ENCODE results near the gene SUCO. TPM values are rescaled to one million over a fixed set of nuclear protein-coding genes. Genes with fewer than 3 reads are reported as not detected.

The SUCO gene
- total and polyA plus RNA-seq, 2 of the 4 experiments (the other 2 are of a cell fraction): 11.4 to 21.5 TPM

Small RNA genes within 50 kb of the gene (microRNA-seq; reads per million reads assigned to microRNA genes)
- not detected for gene RNU6-693P (ENCODE audit: insufficient read depth, insufficient read length)

Small RNA genes within 50 kb of the gene (small RNA-seq; reads per million reads assigned to genes)
- 0 reads per million in 5 experiments for gene RNU6-693P

Other genes with a start within 250 kb of the SUCO start
- gene C1orf105, start 112.5 kb upstream of the SUCO start, total RNA-seq (2012; rRNA removed): not detected in 2 replicates
- not detected in 2 replicates for gene C1orf105, start 112.5 kb upstream of the SUCO start, polyA plus RNA-seq (2012; rRNA removed)
- gene PIGC, start 89.1 kb upstream of the SUCO start, total RNA-seq (2012; rRNA removed): 14.9 and 19.4 TPM in 2 replicates
- 13.2 and 15.8 TPM in 2 replicates for gene PIGC, start 89.1 kb upstream of the SUCO start, polyA plus RNA-seq (2012; rRNA removed)
- 0.18 and 0.28 TPM in 2 replicates for gene FASLG, start 126.0 kb downstream of the SUCO start, total RNA-seq (2012; rRNA removed)
- 0.10 and 0.14 TPM in 2 replicates for gene FASLG, start 126.0 kb downstream of the SUCO start, polyA plus RNA-seq (2012; rRNA removed)

All from IMR-90 (cell line).